SKM-1 (cell line): Measurements from ENCODE around the gene NDUFA11.

ENCODE experiments used
- DNase-seq: peaks from one replicate; lab custom pipeline; 2025; ENCODE audit not compliant: unreplicated experiment; lab: John Stamatoyannopoulos, UW

Gene NDUFA11

GRCh38 chr19:5910638-5910907 is 7.0 kb upstream of the NDUFA11 start:
- DNase-seq = no peak

GRCh38 chr19:5908773-5909442 is 5.3 kb upstream of the NDUFA11 start:
- no peak for DNase-seq

GRCh38 chr19:5907241-5907640 is 3.7 kb upstream of the NDUFA11 start:
- no peak for DNase-seq

- DNase-seq = no peak
These were observed 1.7 kb upstream of the NDUFA11 start for GRCh38 chr19:5905114-5905778.

DNA sequence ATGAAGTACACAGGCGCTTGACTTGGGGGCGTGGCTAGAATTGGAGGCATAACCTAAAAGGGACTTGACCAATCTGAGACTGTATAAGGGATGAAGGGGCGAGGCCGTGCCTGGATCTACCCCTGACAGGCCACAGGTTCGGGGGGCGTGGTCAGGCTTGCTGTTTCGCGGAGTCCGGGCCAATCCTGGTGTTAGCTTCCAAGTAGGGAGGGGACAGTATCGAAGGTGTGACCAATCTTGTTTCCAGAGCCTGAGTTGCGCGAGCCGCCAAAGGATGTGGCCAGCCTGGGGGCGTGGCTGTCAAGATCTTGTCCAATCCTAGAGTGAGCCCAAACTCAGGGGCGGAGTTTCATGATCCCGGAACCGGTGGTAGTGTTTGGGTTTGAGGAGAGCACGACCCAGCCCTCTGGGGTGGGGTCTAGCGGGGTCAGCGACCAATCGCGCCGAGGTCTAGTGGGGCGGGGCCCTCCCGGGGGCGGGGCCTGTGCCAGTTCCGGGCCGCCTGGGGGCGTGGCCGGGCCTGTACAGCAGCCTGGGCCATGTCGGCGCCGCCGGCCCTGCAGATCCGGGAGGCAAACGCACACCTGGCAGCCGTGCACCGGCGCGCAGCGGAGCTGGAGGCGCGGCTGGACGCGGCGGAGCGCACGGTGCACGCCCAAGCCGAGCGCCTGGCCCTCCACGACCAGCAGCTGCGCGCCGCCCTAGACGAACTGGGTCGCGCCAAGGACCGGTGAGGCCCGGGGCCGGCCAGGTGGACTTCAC is 943 bp upstream of the NDUFA11 start, which contains the start of gene VMAC:
Gene VMAC (plus strand): TSS at position 521 of the 762 bp plus-strand sequence. CDS start 19 bp downstream, at position 540.
- peak; percentile 100 for DNase-seq

- DNase-seq = no peak
These were observed 450 bp downstream of the NDUFA11 start for GRCh38 chr19:5903056-5903623.

DNA sequence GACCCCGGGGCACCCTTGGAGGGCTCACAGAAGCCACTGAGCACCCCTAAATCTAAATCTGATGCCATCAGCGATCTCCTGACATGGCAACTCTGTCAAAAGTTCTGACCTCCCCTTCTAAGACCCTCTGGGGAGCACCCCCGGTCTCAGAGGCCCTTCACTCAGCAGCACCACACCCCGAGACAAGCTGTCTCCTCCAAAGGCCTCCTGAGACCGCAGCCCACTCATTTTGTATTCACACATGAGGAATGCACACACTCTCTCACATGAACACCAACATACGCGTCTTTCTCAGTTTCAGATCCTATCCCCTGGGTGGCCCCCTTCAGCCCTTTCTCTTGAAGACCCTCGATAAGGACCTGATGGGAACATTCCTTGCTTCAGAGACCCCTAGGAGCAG is 2.6 kb downstream of the NDUFA11 start:
- no peak for DNase-seq

DNA sequence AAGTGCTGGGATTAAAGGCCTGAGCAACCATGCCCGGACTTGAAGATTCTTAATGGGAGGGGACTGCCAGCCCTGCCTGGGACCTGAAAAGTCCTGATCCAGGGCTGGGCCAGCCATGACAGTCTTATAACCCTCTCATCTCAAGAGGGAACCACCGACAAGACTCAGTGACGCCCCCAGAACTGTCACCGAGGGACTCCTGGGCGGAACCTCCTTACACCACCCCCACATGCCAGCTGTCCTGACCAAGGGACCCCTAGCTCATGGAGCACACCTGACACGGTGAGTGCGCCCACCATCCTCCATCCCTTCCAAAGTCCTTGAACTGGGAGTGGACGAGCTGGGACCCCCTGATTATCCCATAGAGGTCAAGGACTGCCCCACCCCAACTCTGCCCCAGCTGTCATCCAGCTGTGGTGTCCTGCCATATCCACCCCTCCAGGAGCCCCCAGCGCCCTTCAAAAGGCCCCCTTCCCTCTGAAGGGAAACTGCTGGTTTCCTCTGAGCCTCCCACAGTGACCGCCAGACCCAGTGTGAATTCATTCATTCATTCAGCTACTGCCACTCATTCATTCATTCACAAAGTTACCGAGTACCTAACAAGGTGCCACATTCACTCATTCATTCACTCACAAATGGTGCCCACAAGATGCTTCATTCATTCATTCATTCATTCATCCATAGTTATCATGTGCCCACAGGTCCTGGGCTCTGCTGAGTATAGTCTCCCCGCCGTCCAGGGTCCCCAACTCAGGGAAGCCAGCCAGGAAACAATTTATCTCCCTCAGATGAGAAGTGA is 3.7 kb downstream of the NDUFA11 start:
- DNase-seq = no peak

DNA sequence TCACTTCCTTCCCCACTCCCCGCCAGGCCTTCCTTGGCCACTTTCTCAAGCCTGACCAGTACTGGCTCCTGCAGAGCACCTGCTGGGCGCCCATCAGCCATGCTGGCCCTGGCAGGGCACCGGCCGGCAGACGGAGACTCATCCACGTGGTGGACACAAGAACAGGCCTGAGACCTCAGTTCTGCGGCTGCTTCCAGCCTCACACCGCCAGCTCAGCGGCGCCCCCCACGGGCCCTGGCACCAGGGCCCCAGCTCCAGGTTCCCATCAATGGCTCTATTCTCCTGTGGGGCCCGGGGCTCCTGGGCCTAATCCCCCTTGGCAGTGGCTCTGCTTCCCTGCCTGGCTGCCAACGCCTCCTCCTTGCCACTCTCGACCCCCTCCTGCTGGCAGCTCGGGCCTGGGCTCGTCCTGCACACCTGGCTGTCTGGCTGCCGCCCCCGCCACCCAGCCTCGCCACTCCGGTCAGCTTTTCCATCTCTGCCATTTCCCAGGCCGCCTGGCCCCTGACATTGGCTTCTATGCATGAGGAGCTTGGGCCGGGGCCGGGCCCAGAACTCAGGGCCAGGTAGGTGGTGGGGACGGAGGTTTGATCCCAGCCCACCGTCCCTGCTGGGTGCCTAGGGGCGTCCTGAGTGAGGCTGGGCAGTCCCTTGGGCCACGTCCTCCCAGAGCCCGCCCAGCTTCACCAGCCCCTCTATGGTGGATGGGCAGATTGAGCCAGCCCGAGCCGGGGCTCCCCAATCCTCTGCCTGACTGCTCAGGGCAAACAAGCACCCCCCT is 6.2 kb downstream of the NDUFA11 start:
- no peak for DNase-seq

DNA sequence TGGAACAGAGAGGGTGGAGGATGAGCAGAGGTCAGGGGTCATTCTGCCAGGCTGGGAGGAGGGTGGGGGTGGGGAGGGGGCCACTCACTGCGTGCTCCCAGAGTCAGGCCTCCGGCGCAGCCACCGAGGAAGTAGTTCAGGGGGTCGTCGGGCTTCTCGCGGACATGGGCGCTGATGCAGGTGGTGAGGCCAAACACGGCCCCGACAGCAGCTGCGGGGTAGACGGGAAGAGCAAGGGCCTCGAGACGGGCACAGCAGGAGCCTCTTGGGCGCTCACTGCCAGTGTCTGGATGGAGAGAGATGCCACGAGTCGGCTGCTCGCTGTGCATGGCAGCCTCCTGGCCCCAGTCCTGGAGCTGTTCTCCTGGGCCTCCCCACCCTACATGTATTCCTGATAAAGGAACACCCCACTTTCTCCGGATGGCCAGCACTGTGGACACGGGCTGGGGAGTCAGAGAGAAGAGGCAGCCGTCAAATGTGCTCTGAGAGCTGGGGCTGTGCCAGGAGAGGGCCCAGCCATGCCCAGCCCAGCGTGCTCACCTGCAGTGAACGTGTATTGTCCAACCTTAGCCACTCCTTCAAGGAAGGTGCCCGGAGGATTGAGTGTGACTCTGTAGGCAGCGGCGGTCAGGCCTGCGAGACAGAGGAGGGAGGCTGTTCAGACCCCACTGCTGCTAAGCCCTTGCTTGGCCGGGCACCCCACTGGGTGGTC is 7.1 kb downstream of the NDUFA11 start:
- DNase-seq = no peak

DNA sequence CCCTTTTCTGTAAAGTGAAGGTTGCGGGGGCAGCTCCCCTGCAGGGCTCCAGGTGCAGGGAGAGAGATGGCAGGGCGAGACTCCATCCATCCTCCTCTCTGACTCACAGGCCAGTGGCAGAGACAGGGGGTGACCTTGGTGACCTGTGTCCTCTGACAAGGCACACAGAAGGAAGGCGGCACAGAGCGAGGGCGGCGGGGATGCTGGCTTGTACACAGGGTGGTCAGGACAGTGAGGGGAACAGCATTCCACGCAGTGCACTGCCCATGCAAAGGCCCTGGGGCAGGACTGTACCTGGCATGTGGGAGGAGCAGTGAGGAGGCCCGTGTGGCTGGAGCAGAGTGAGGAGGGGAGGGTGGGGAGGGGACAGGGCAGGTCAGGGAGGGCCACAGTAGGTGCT is 7.7 kb downstream of the NDUFA11 start:
- DNase-seq = no peak

DNA sequence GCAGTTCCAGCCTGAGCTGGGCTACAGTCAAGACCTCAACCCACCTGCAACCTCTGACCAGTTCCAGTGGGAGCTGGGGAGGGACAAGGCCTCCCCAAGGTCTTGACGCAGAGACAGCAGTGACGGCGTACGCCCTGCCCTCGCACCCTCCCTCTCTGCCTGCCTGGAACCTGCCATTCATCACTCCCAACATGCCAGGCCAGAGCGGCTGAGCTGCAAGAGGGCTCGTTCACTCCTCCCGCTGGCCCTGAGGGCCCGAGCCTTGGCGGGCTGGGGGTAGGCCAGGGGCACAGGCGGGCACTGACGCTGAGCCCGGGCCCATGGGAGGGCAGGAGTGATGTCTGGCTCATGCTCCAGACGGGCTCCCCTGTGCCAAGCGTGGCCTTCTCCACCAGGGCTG is 8.2 kb downstream of the NDUFA11 start:
- DNase-seq = no peak

DNA sequence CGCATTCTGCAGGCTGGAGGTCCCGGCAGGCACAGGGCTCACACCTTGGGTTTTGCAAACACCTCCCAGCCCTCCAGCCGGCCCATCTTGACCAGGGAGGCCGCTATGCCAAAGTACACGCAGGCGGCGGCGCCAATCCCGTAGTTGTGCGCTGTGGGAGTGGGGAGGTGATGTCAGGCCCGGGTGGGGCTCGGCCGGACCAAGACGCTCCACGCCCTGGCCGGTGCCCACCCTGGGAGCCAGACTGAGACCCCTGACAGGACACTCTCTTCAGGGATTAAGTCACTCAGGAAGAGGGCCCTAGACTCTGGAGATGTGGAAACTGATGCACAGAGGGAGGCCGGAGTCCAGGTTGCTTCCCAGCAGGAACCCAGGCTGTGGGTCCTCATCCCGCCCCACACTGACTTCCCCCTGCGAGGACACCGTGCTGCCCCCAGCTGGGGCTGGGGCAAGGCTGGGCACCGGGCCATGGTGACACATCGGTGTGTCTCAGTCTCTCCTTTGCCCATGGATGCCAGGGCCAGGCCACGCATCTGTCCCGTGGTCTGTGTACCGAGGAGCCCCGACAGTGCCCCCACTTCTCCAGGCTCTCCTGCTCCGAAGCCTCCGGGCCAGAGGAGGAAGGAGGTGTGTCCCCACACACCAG is 8.8 kb downstream of the NDUFA11 start:
- DNase-seq = no peak

DNA sequence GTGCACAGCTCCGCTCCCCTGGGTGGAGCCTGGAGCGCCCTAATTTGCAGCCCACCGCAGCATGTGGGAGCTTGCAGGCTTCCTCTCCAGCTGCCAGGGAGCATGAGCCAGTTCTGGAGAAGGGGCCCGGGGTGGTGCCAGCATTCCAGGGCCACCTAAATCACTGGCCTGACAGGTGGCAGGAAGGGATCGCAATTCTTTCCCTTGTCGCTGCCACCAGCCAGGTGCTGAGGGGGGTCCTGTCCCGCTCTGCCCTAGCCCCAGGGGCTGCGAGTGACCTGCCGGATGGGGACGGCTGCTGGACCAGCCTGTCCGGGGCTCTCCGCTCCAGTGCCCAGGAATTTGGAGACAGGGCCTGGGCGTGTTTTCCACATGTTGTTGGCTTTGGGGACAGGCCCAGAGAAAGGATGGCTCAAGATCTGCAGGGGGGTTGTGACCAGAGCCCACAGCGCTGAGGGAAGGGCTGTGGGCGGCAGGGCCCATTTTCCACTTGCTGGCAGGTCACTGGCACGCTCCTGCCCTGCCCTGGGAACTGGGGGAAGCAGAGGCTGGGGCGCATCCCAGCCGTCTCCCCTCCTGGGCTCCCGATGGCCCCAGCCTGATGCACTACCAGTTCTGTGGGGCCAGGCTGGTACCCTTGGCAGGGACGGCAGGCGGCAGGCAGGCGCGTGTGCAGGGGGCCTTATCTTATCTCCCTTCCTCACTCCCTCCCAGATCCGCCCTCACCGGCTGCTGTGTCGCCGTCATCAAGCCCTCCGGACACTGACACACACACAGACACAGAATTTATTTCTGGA is 9.5 kb downstream of the NDUFA11 start:
- DNase-seq = no peak

- no peak for DNase-seq
These were observed 10.2 kb downstream of the NDUFA11 start for GRCh38 chr19:5893296-5893903.

DNA sequence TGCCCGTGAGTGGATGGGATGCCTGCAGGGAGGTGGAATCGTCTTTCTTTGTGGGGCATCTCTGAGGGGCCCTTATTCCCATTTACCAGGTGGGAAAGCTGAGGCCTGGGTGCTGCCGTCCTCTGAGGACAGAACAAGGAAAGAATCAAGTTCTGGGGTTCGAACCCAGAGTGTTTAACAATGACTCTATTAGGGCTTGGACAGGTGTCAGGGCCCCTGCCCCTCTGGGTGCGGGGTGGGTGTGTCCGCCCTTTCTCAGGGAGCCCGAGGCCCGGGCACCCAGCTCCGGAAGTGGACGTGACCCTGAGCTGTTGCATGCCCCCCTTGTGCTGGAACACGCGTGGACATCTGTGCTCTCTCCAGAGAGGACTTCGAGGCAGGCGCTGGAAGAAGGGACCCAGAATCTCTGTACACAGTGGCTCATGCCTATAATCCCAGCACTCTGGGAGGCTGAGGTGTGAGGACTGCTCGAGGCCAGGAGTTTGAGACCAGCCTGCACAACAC is 10.8 kb downstream of the NDUFA11 start:
- no peak for DNase-seq

- no peak for DNase-seq
These were observed 11.4 kb downstream of the NDUFA11 start for GRCh38 chr19:5891938-5892771.
